Lower leg skin (tissue), 3 donors: ENCODE measurements around the gene TSPEAR.

Experiments used
- POLR2A ChIP-seq, 2 donors: fragments of 450-650 bp; IDR thresholded peaks; one replicate each; pipeline ENCODE4 v1.6.1; 2016 to 2017; ENCODE audit warnings: antibody characterized with exemption in 2 of 2, mild to moderate bottlenecking in 1 of 2, moderate library complexity in 1 of 2
- TF ChIP-seq, protein P1 (sequence below), 3 donors: fragments of 450-650 bp; IDR thresholded peaks; one replicate each; pipeline ENCODE4 v1.5.1; 2016; ENCODE audit warnings: antibody characterized with exemption in 3 of 3, mild to moderate bottlenecking in 3 of 3, moderate library complexity in 2 of 3

DNA sequence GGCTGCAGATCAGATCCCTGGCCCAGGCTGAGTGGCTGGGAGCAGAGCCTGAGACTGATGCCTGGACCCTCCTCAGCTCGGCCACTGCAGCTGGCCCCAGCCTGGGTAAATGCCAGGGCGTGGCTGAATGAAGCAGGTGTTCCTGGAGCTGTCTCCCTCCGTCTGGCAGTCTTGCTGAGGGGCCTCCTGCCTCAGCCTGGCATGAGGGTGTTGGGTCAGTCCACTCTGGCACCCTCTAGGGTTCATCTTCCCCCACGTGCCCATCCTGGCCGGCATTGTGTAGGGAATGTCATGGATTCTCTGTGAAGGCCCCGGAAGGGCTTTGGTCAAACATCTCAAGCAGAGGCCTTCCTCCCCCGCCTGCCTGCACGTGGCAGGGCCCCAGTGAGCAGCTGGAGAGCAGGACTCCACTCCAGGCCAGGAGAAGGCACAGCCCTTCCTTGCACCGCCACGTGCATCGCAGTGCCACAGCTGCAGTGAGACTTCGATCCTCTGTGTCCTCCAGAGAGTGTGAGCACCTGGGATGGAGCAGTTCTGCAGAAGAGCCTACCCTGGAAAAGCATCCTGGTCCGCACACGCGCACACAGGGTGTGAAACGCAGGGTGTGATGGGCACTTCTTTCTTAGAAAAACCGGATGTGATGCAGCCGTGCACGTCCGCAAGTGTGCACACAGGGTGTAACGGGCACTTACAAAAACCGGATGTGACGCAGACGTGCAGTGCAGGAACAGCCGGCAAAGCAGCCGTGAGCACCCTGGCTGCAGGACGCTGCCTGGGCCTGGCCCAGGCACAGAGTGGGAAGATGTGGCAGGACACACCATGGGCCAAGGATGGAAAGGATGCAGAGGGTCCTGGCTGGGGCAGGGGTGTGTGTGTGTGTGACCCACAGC, 142.5 kb downstream of the TSPEAR start:
- TF ChIP-seq, protein P1, sequence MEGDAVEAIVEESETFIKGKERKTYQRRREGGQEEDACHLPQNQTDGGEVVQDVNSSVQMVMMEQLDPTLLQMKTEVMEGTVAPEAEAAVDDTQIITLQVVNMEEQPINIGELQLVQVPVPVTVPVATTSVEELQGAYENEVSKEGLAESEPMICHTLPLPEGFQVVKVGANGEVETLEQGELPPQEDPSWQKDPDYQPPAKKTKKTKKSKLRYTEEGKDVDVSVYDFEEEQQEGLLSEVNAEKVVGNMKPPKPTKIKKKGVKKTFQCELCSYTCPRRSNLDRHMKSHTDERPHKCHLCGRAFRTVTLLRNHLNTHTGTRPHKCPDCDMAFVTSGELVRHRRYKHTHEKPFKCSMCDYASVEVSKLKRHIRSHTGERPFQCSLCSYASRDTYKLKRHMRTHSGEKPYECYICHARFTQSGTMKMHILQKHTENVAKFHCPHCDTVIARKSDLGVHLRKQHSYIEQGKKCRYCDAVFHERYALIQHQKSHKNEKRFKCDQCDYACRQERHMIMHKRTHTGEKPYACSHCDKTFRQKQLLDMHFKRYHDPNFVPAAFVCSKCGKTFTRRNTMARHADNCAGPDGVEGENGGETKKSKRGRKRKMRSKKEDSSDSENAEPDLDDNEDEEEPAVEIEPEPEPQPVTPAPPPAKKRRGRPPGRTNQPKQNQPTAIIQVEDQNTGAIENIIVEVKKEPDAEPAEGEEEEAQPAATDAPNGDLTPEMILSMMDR (IDR thresholded peaks at IDR 0.05), result no peak
- TF ChIP-seq POLR2A (IDR thresholded peaks at IDR 0.05), result no peak
